ENCODE data around the gene NEGR1.

DNA sequence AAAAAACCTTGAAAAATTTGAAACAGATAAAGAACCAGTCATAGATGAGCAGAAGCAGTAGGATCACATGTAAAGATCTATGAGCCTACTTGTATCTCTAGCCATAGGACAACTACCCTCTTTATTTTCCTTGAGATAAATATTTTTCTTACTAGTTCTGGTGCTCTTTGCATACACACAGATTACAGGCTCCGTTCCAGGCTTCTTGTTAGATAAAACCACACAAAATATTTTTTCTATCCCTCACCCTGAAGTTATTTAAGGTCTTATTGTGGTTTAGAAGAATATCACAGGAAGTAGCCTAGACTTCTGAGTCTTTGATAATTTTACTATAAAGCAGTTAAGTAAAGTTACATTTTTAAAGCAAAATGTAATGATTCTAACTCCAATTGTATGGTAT lies 512.2 kb downstream of the NEGR1 start:
- TF ChIP-seq, protein P1, sequence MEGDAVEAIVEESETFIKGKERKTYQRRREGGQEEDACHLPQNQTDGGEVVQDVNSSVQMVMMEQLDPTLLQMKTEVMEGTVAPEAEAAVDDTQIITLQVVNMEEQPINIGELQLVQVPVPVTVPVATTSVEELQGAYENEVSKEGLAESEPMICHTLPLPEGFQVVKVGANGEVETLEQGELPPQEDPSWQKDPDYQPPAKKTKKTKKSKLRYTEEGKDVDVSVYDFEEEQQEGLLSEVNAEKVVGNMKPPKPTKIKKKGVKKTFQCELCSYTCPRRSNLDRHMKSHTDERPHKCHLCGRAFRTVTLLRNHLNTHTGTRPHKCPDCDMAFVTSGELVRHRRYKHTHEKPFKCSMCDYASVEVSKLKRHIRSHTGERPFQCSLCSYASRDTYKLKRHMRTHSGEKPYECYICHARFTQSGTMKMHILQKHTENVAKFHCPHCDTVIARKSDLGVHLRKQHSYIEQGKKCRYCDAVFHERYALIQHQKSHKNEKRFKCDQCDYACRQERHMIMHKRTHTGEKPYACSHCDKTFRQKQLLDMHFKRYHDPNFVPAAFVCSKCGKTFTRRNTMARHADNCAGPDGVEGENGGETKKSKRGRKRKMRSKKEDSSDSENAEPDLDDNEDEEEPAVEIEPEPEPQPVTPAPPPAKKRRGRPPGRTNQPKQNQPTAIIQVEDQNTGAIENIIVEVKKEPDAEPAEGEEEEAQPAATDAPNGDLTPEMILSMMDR (IDR thresholded peaks at IDR 0.05; ENCODE audit: extremely low read depth in 1 of 2, insufficient read depth in 1 of 2, low read depth in 1 of 2, low read length in 2 of 2), result no peak
- TF ChIP-seq GATA2 (IDR thresholded peaks at IDR 0.05; ENCODE audit: insufficient read depth, insufficient read length, low read depth, low read length), result no peak
